NCI-H524 treated with DMSO at 0.1 percent for 48 hours (cell line): ENCODE results near the gene ANKRD62.

ENCODE experiments used
- DNase-seq: peaks from one replicate; lab custom pipeline; 2025; lab: John Stamatoyannopoulos, UW

Gene ANKRD62

GRCh38 chr18:12093520-12094257, at the start of gene ANKRD62:
TSS of gene ANKRD62 (plus strand) at chr18:12093843. CDS start at chr18:12094018, 175 bp downstream.
- DNase-seq = no peak

GRCh38 chr18:12044591-12044990, 49.1 kb upstream of the ANKRD62 start:
- DNase-seq = no peak

- DNase-seq = no peak
Measured at GRCh38 chr18:12046046-12046750, 47.4 kb upstream of the ANKRD62 start.

GRCh38 chr18:12046751-12047335, 46.8 kb upstream of the ANKRD62 start:
- DNase-seq = no peak

- DNase-seq = no peak
Measured at GRCh38 chr18:12048010-12048826, 45.4 kb upstream of the ANKRD62 start.

- DNase-seq = no peak
Measured at GRCh38 chr18:12048827-12049175, 44.8 kb upstream of the ANKRD62 start.

GRCh38 chr18:12049978-12050811, 43.4 kb upstream of the ANKRD62 start:
- DNase-seq = no peak

- no peak for DNase-seq
Measured at GRCh38 chr18:12052866-12053265, 40.8 kb upstream of the ANKRD62 start.

- DNase-seq = no peak
Measured at GRCh38 chr18:12053289-12053688, 40.4 kb upstream of the ANKRD62 start.

GRCh38 chr18:12056034-12056883, 37.4 kb upstream of the ANKRD62 start:
- DNase-seq = no peak

GRCh38 chr18:12056884-12057402, 36.7 kb upstream of the ANKRD62 start:
- DNase-seq = no peak

- no peak for DNase-seq
Measured at GRCh38 chr18:12057419-12058039, 36.1 kb upstream of the ANKRD62 start.

GRCh38 chr18:12059334-12060181, 34.1 kb upstream of the ANKRD62 start:
- DNase-seq = no peak

GRCh38 chr18:12060182-12060870, 33.3 kb upstream of the ANKRD62 start:
- DNase-seq = no peak

GRCh38 chr18:12061685-12062084, 32.0 kb upstream of the ANKRD62 start:
- DNase-seq = no peak

- no peak for DNase-seq
Measured at GRCh38 chr18:12062974-12063373, 30.7 kb upstream of the ANKRD62 start.

- no peak for DNase-seq
Measured at GRCh38 chr18:12064086-12064763, 29.4 kb upstream of the ANKRD62 start.

GRCh38 chr18:12065397-12065796, 28.2 kb upstream of the ANKRD62 start:
- no peak for DNase-seq
